Activated naive CD8-positive, alpha-beta T cell treated with anti-CD3 and anti-CD28 coated beads, Interleukin-2, amount 50 U/mL, for 24 hours (primary cell): Measurements from ENCODE around the gene KIFAP3.
A peak's percentile ranks its signal among the peaks of the same experiment; 100 is the strongest.
"Not testable (repeated sequence)": the region's sequence is repeated elsewhere in the genome, so short reads cannot be mapped to it uniquely, and the experiment has no call there.

Experiments used
- ATAC-seq: fragments of 150-1000 bp; cut with Tn5 transposase; one replicate; pipeline ENCODE4 v1.10.0; 2021
- DNase-seq: peaks from one replicate; pipeline ENCODE4 v3.0.0; 2021
- H3K27ac Mint-ChIP-seq: one replicate; pipeline ENCODE4 v1.8.0; 2021; ENCODE audit warnings: mild to moderate bottlenecking, mixed read lengths
- H3K27me3 Mint-ChIP-seq: one replicate; pipeline ENCODE4 v1.8.0; 2021; ENCODE audit warnings: mixed read lengths
- H3K36me3 Mint-ChIP-seq: one replicate; pipeline ENCODE4 v1.8.0; 2021; ENCODE audit warnings: low read depth, mixed read lengths
- H3K4me1 Mint-ChIP-seq: one replicate; pipeline ENCODE4 v1.8.0; 2021; ENCODE audit warnings: mixed read lengths
- H3K4me3 Mint-ChIP-seq: one replicate; pipeline ENCODE4 v1.8.0; 2021; ENCODE audit warnings: mild to moderate bottlenecking, moderate library complexity, mixed read lengths
- H3K9me3 Mint-ChIP-seq: one replicate; pipeline ENCODE4 v1.8.0; 2021; ENCODE audit warnings: mixed read lengths

The KIFAP3 gene

GRCh38 chr1:169933984-169934725 is 140.3 kb downstream of the KIFAP3 start:
- no peaks in the 10 kb centered on the region for H3K4me1 Mint-ChIP-seq
- no peaks in the 10 kb centered on the region for H3K9me3 Mint-ChIP-seq
- H3K36me3 Mint-ChIP-seq: no peaks in the 10 kb centered on the region
- no peak for DNase-seq
- no peak overlapping the region for H3K27ac Mint-ChIP-seq
- no peak overlapping the region for H3K4me3 Mint-ChIP-seq
- no peaks in the 10 kb centered on the region for H3K27me3 Mint-ChIP-seq
- ATAC-seq: no peak

- no peak overlapping the region for H3K4me3 Mint-ChIP-seq
- DNase-seq (no peak), ATAC-seq (no peak)
- H3K9me3 Mint-ChIP-seq: no peaks in the 10 kb centered on the region
- H3K27me3 Mint-ChIP-seq: no peaks in the 10 kb centered on the region
- H3K36me3 Mint-ChIP-seq: no peaks in the 10 kb centered on the region
- no peaks in the 10 kb centered on the region for H3K4me1 Mint-ChIP-seq
- H3K27ac Mint-ChIP-seq: no peak overlapping the region
These were observed 142.7 kb downstream of the KIFAP3 start for GRCh38 chr1:169931795-169932231.

- ATAC-seq (no peak), DNase-seq (no peak)
- no peak overlapping the region for H3K4me3 Mint-ChIP-seq
- no peaks in the 10 kb centered on the region for H3K36me3 Mint-ChIP-seq
- peaks cover 4% of the 10 kb centered on the region for H3K4me1 Mint-ChIP-seq
- H3K27ac Mint-ChIP-seq: no peak overlapping the region
- no peaks in the 10 kb centered on the region for H3K27me3 Mint-ChIP-seq
- no peaks in the 10 kb centered on the region for H3K9me3 Mint-ChIP-seq
These were observed 145.3 kb downstream of the KIFAP3 start for GRCh38 chr1:169929210-169929526.

- Mint-ChIP-seq H3K4me1 (peaks cover 4% of the 10 kb centered on the region), H3K9me3 (no peaks in the 10 kb centered on the region), H3K4me3 (no peak overlapping the region), H3K27ac (no peak overlapping the region), H3K27me3 (no peaks in the 10 kb centered on the region), H3K36me3 (no peaks in the 10 kb centered on the region)
- ATAC-seq: peak; percentile 72
- DNase-seq: no peak
These were observed 145.9 kb downstream of the KIFAP3 start for GRCh38 chr1:169928438-169929209.

GRCh38 chr1:169925505-169926482 is 148.7 kb downstream of the KIFAP3 start:
- Mint-ChIP-seq H3K9me3 (no peaks in the 10 kb centered on the region), H3K4me3 (no peak overlapping the region), H3K36me3 (no peaks in the 10 kb centered on the region)

GRCh38 chr1:169924829-169925228 is 149.7 kb downstream of the KIFAP3 start:
- Mint-ChIP-seq H3K27ac (no peak overlapping the region), H3K27me3 (no peaks in the 10 kb centered on the region), H3K36me3 (no peaks in the 10 kb centered on the region), H3K4me3 (no peak overlapping the region), H3K9me3 (no peaks in the 10 kb centered on the region), H3K4me1 (peaks cover 4% of the 10 kb centered on the region)
- DNase-seq: no peak
- ATAC-seq: no peak

More at GRCh38 chr1:169925505-169926482, 148.7 kb downstream of the KIFAP3 start:
- peaks cover 4% of the 10 kb centered on the region for H3K4me1 Mint-ChIP-seq
- no peak overlapping the region for H3K27ac Mint-ChIP-seq
- DNase-seq (no peak), ATAC-seq (no peak)
- H3K27me3 Mint-ChIP-seq: no peaks in the 10 kb centered on the region

- Mint-ChIP-seq H3K9me3 (no peaks in the 10 kb centered on the region), H3K27ac (no peak overlapping the region), H3K36me3 (no peaks in the 10 kb centered on the region), H3K4me3 (no peak overlapping the region), H3K27me3 (no peaks in the 10 kb centered on the region), H3K4me1 (peaks cover 4% of the 10 kb centered on the region)
- ATAC-seq (no peak), DNase-seq (no peak)
These were observed 150.4 kb downstream of the KIFAP3 start for GRCh38 chr1:169924063-169924462.

GRCh38 chr1:169921080-169921479 is 153.4 kb downstream of the KIFAP3 start:
- Mint-ChIP-seq H3K4me1 (peaks cover 2% of the 10 kb centered on the region), H3K4me3 (no peak overlapping the region), H3K9me3 (no peaks in the 10 kb centered on the region), H3K36me3 (no peaks in the 10 kb centered on the region), H3K27me3 (no peaks in the 10 kb centered on the region), H3K27ac (no peak overlapping the region)
- DNase-seq (no peak), ATAC-seq (no peak)

- Mint-ChIP-seq H3K27me3 (no peaks in the 10 kb centered on the region), H3K36me3 (no peaks in the 10 kb centered on the region), H3K4me1 (peaks cover 2% of the 10 kb centered on the region), H3K9me3 (no peaks in the 10 kb centered on the region), H3K27ac (no peak overlapping the region), H3K4me3 (no peak overlapping the region)
- DNase-seq (no peak), ATAC-seq (no peak)
These were observed 155.6 kb downstream of the KIFAP3 start for GRCh38 chr1:169918927-169919326.

GRCh38 chr1:169918220-169918619 is 156.3 kb downstream of the KIFAP3 start:
- not testable (repeated sequence) for ATAC-seq, H3K27ac Mint-ChIP-seq, DNase-seq, H3K36me3 Mint-ChIP-seq, H3K4me3 Mint-ChIP-seq, H3K27me3 Mint-ChIP-seq, H3K4me1 Mint-ChIP-seq, H3K9me3 Mint-ChIP-seq

- H3K36me3 Mint-ChIP-seq: no peaks in the 10 kb centered on the region
- no peak for DNase-seq
- no peak for ATAC-seq
- no peak overlapping the region for H3K4me3 Mint-ChIP-seq
- no peaks in the 10 kb centered on the region for H3K27me3 Mint-ChIP-seq
- peaks cover 5% of the 10 kb centered on the region for H3K9me3 Mint-ChIP-seq
- H3K4me1 Mint-ChIP-seq: peaks cover 2% of the 10 kb centered on the region
- H3K27ac Mint-ChIP-seq: no peak overlapping the region
These were observed 159.3 kb downstream of the KIFAP3 start for GRCh38 chr1:169915150-169915549.

GRCh38 chr1:169914531-169914930 is 160.0 kb downstream of the KIFAP3 start:
- Mint-ChIP-seq H3K27ac (no peak overlapping the region), H3K36me3 (no peaks in the 10 kb centered on the region), H3K4me3 (no peak overlapping the region), H3K27me3 (no peaks in the 10 kb centered on the region), H3K4me1 (peaks cover 2% of the 10 kb centered on the region), H3K9me3 (peaks cover 5% of the 10 kb centered on the region)
- ATAC-seq (no peak), DNase-seq (no peak)

GRCh38 chr1:169909499-169909898 is 165.0 kb downstream of the KIFAP3 start:
- no peak overlapping the region for H3K27ac Mint-ChIP-seq
- H3K9me3 Mint-ChIP-seq: peaks cover 5% of the 10 kb centered on the region
- H3K4me3 Mint-ChIP-seq: no peak overlapping the region
- no peak for DNase-seq
- no peak for ATAC-seq
- H3K27me3 Mint-ChIP-seq: no peaks in the 10 kb centered on the region
- H3K36me3 Mint-ChIP-seq: peaks cover 1% of the 10 kb centered on the region
- H3K4me1 Mint-ChIP-seq: peaks cover 9% of the 10 kb centered on the region

GRCh38 chr1:169906938-169907337 is 167.6 kb downstream of the KIFAP3 start:
- Mint-ChIP-seq H3K4me3 (no peak overlapping the region), H3K4me1 (peaks cover 23% of the 10 kb centered on the region), H3K27me3 (peaks cover 4% of the 10 kb centered on the region), H3K36me3 (peaks cover 1% of the 10 kb centered on the region), H3K9me3 (peaks cover 3% of the 10 kb centered on the region), H3K27ac (no peak overlapping the region)
- ATAC-seq (no peak), DNase-seq (no peak)
